ENCODE measurements around the gene UACA. TPM values are rescaled to one million over a fixed set of nuclear protein-coding genes. Genes with fewer than 3 reads are reported as not detected.

The UACA gene
- total and polyA plus RNA-seq, 9 of the 15 experiments (the other 6 are each of a cell fraction or from before 2014, with no cell fraction given): 0.06 to 0.33 (median 0.15) TPM; not detected in 5

GRCh38 chr15:70714565-70714964 lies 48.8 kb downstream of the UACA start:
- CTCF ChIA-PET (ENCODE audit: low intra/inter-chr PET ratio): no interaction called here
- Histone ChIP-seq H3K79me2 (ENCODE audit: control insufficient read depth, insufficient read depth, low read length) (no peaks in the 10 kb centered on the region), H3K4me1 (replicated peaks in 1 of 2; ENCODE audit: control insufficient read depth in 2 of 2, insufficient read depth in 2 of 2, low read length in 2 of 2) (no peaks in the 10 kb centered on the region), H3K27me3 (ENCODE audit: control insufficient read depth in 2 of 2, insufficient read depth in 2 of 2, low read length in 2 of 2) (0 out of 5 replicates have a peak, but pooled peaks cover 0 to 4% of the 10 kb centered on the region in 2 experiments), H3K4me3 (no peak overlapping the region), H4K20me1 (replicated peaks; ENCODE audit: control insufficient read depth, insufficient read depth, low read length) (no peaks in the 10 kb centered on the region), H3K4me2 (ENCODE audit: insufficient read depth, low read length) (no peak overlapping the region), H3K9ac (ENCODE audit: insufficient read depth in 1 of 2, low read depth in 2 of 2, low read length in 2 of 2) (no peak overlapping the region), H3K9me1 (ENCODE audit: control insufficient read depth, insufficient read depth, low read length) (no peaks in the 10 kb centered on the region), H3K9me3 (replicated peaks; ENCODE audit: control insufficient read depth, insufficient read depth, low read depth, low read length) (no peaks in the 10 kb centered on the region), H3K36me3 (ENCODE audit: control insufficient read depth, insufficient read depth, low read length) (no peaks in the 10 kb centered on the region), H2AFZ (ENCODE audit: low read depth, low read length) (no peak overlapping the region), H3K27ac (ENCODE audit: extremely low read depth, low read depth, low read length) (no peak overlapping the region)
- FAIRE-seq (no peak), ATAC-seq (no peak), DNase-seq (ENCODE audit: extremely low read depth in 1 of 4, low spot score in 3 of 4) (no peak)
- WGBS (ENCODE audit: insufficient coverage, low coverage, missing lambda C conversion rate): 4% methylated on average over 3 of the region's 3 CpGs
- POLR2A ChIA-PET: no interaction called here
- TF ChIP-seq CREB5 (CRISPR knock-in tag; IDR thresholded peaks at IDR 0.05): no peak
- in situ Hi-C loops (cut with MboI) (no loop called here), intact Hi-C loops (cut with micrococcal nuclease) (no loop called here)
- BruUV-seq (replicated peaks): no TSS peak

GRCh38 chr15:70714015-70714414 lies 49.3 kb downstream of the UACA start:
- Histone ChIP-seq H3K9ac (ENCODE audit: insufficient read depth in 1 of 2, low read depth in 2 of 2, low read length in 2 of 2) (no peak overlapping the region), H3K36me3 (ENCODE audit: control insufficient read depth, insufficient read depth, low read length) (no peaks in the 10 kb centered on the region), H3K27me3 (ENCODE audit: control insufficient read depth in 2 of 2, insufficient read depth in 2 of 2, low read length in 2 of 2) (0 out of 5 replicates have a peak, but pooled peaks cover 0 to 4% of the 10 kb centered on the region in 2 experiments), H3K79me2 (ENCODE audit: control insufficient read depth, insufficient read depth, low read length) (no peaks in the 10 kb centered on the region), H4K20me1 (replicated peaks; ENCODE audit: control insufficient read depth, insufficient read depth, low read length) (no peaks in the 10 kb centered on the region), H3K9me1 (ENCODE audit: control insufficient read depth, insufficient read depth, low read length) (no peaks in the 10 kb centered on the region), H3K27ac (ENCODE audit: extremely low read depth, low read depth, low read length) (no peak overlapping the region), H2AFZ (ENCODE audit: low read depth, low read length) (no peak overlapping the region), H3K4me1 (replicated peaks in 1 of 2; ENCODE audit: control insufficient read depth in 2 of 2, insufficient read depth in 2 of 2, low read length in 2 of 2) (no peaks in the 10 kb centered on the region), H3K4me2 (ENCODE audit: insufficient read depth, low read length) (no peak overlapping the region), H3K9me3 (replicated peaks; ENCODE audit: control insufficient read depth, insufficient read depth, low read depth, low read length) (no peaks in the 10 kb centered on the region), H3K4me3 (no peak overlapping the region)
- BruUV-seq (replicated peaks): no TSS peak
- intact Hi-C loops (cut with micrococcal nuclease): no loop called here
- ChIA-PET CTCF (ENCODE audit: low intra/inter-chr PET ratio) (no interaction called here), POLR2A (interaction anchor here (1.2 kb wide), 1 partner anchor 9 kb away, joined by 5 read pairs; no protein-coding TSS in a partner anchor)
- ATAC-seq (no peak), FAIRE-seq (no peak), DNase-seq (ENCODE audit: extremely low read depth in 1 of 4, low spot score in 3 of 4) (no peak)
- WGBS (ENCODE audit: insufficient coverage, low coverage, missing lambda C conversion rate): 0% methylated on average over 2 of the region's 2 CpGs
- TF ChIP-seq ZNF785 (CRISPR knock-in tag; IDR thresholded peaks at IDR 0.05): no peak
- no peak for TF ChIP-seq JUNB (CRISPR knock-in tag; conservative IDR thresholded peaks at IDR 0.05)
- in situ Hi-C loops (cut with MboI): no loop called here

All from K562 (cell line).